ENCODE data around the gene IDH3B. TPM values are rescaled to one million over a fixed set of nuclear protein-coding genes. Genes with fewer than 3 reads are reported as not detected.

IDH3B gene
- total RNA-seq, 1 experiment from 2014 or later, result 146 TPM

GRCh38 chr20:2706688-2707352, 42.8 kb upstream of the IDH3B start:
- Histone ChIP-seq H3K27me3 (replicated peaks; ENCODE audit: insufficient read depth, low read depth, low read length, poor library complexity) (peaks cover 27% of the 10 kb centered on the region), H3K27ac (ENCODE audit: low read depth, low read length, poor library complexity, severe bottlenecking) (no peak overlapping the region), H3K36me3 (ENCODE audit: insufficient read depth, low read length, poor library complexity, severe bottlenecking) (no peaks in the 10 kb centered on the region), H3K9me3 (ENCODE audit: low read depth, low read length, poor library complexity, severe bottlenecking) (no peaks in the 10 kb centered on the region), H3K4me1 (ENCODE audit: insufficient read depth, low read length, poor library complexity, severe bottlenecking) (peaks cover 2% of the 10 kb centered on the region), H3K4me3 (ENCODE audit: low read depth, low read length, poor library complexity, severe bottlenecking) (no peak overlapping the region)
- POLR2A ChIA-PET (ENCODE audit: low non-redundant PET), result no interaction called here
- no TSS peak for BruUV-seq (replicated peaks)
- CTCF ChIA-PET, result interaction anchor here (0.6 kb wide), 1 partner anchor 12 kb away, joined by 3 read pairs; no protein-coding TSS in a partner anchor
- intact Hi-C loops (cut with micrococcal nuclease; ENCODE audit: unreplicated experiment), result no loop called here
- TF ChIP-seq CTCF (conservative IDR thresholded peaks at IDR 0.05; ENCODE audit: low read depth, low read length) (no peak), EZH2 (IDR thresholded peaks at IDR 0.05; ENCODE audit: borderline replicate concordance, low read depth, low read length, poor library complexity, severe bottlenecking) (no peak)
- no peak for DNase-seq (ENCODE audit: low spot score)

- POLR2A ChIA-PET (ENCODE audit: low non-redundant PET), result no interaction called here
- no TSS peak for BruUV-seq (replicated peaks)
- Histone ChIP-seq H3K9me3 (ENCODE audit: low read depth, low read length, poor library complexity, severe bottlenecking) (no peaks in the 10 kb centered on the region), H3K36me3 (ENCODE audit: insufficient read depth, low read length, poor library complexity, severe bottlenecking) (no peaks in the 10 kb centered on the region), H3K27ac (ENCODE audit: low read depth, low read length, poor library complexity, severe bottlenecking) (no peak overlapping the region), H3K4me1 (ENCODE audit: insufficient read depth, low read length, poor library complexity, severe bottlenecking) (peaks cover 6% of the 10 kb centered on the region), H3K4me3 (ENCODE audit: low read depth, low read length, poor library complexity, severe bottlenecking) (no peak overlapping the region), H3K27me3 (replicated peaks; ENCODE audit: insufficient read depth, low read depth, low read length, poor library complexity) (peaks cover 20% of the 10 kb centered on the region)
- intact Hi-C loops (cut with micrococcal nuclease; ENCODE audit: unreplicated experiment), result no loop called here
- DNase-seq (ENCODE audit: low spot score), result no peak
- CTCF ChIA-PET, result no interaction called here
- TF ChIP-seq EZH2 (IDR thresholded peaks at IDR 0.05; ENCODE audit: borderline replicate concordance, low read depth, low read length, poor library complexity, severe bottlenecking) (no peak), CTCF (conservative IDR thresholded peaks at IDR 0.05; ENCODE audit: low read depth, low read length) (no peak)
Observed at GRCh38 chr20:2705931-2706645, 42.1 kb upstream of the IDH3B start.

- DNase-seq (ENCODE audit: low spot score), result no peak
- Histone ChIP-seq H3K4me1 (ENCODE audit: insufficient read depth, low read length, poor library complexity, severe bottlenecking) (peaks cover 6% of the 10 kb centered on the region), H3K27ac (ENCODE audit: low read depth, low read length, poor library complexity, severe bottlenecking) (no peak overlapping the region), H3K9me3 (ENCODE audit: low read depth, low read length, poor library complexity, severe bottlenecking) (no peaks in the 10 kb centered on the region), H3K36me3 (ENCODE audit: insufficient read depth, low read length, poor library complexity, severe bottlenecking) (no peaks in the 10 kb centered on the region), H3K27me3 (replicated peaks; ENCODE audit: insufficient read depth, low read depth, low read length, poor library complexity) (peaks cover under 1% of the 10 kb centered on the region), H3K4me3 (ENCODE audit: low read depth, low read length, poor library complexity, severe bottlenecking) (no peak overlapping the region)
- ChIA-PET CTCF (interaction anchor here (0.6 kb wide), 1 partner anchor 25 kb away, joined by 8 read pairs; no protein-coding TSS in a partner anchor), POLR2A (ENCODE audit: low non-redundant PET) (no interaction called here)
- BruUV-seq (replicated peaks), result no TSS peak
- TF ChIP-seq EZH2 (IDR thresholded peaks at IDR 0.05; ENCODE audit: borderline replicate concordance, low read depth, low read length, poor library complexity, severe bottlenecking) (no peak), CTCF (conservative IDR thresholded peaks at IDR 0.05; ENCODE audit: low read depth, low read length) (no peak)
- intact Hi-C loops (cut with micrococcal nuclease; ENCODE audit: unreplicated experiment), result no loop called here
Observed at GRCh38 chr20:2703716-2704475, 39.9 kb upstream of the IDH3B start.

Data from A673 (cell line).